Natural killer cell (primary cell): ENCODE results near the gene OARD1. TPM values are rescaled to one million over a fixed set of nuclear protein-coding genes. Genes with fewer than 3 reads are reported as not detected.
A peak's percentile ranks its signal among the peaks of the same experiment; 100 is the strongest.

Experiments used
- ATAC-seq, 3 donors: fragments of 150-1000 bp in 2 of 3; fragments of 200-7000 bp in 1 of 3; cut with Tn5 transposase; 1 replicate in 1 of 3; 2 replicates in 2 of 3; pipeline ENCODE4 v1.10.0; 2021; ENCODE audit warnings: mild to moderate bottlenecking in 2 of 3, moderate library complexity in 2 of 3
- DNase-seq, 2 donors: peaks; one replicate each; pipeline versions ENCODE4 v3.0.0 to v3.0.0-alpha.2; 2013 to 2021; ENCODE audit warnings: mixed read lengths in 1 of 2
- H3K27ac ChIP-seq: one replicate; pipeline ENCODE4 v1.5.1; 2013; ENCODE audit warnings: mild to moderate bottlenecking, low read length
- H3K27me3 ChIP-seq: one replicate; pipeline ENCODE4 v1.6.1; 2013; ENCODE audit warnings: low read length; ENCODE audit not compliant: control insufficient read depth, insufficient read depth
- H3K36me3 ChIP-seq: one replicate; pipeline ENCODE4 v1.6.1; 2013; ENCODE audit warnings: low read length; ENCODE audit not compliant: control insufficient read depth, insufficient read depth
- H3K4me1 ChIP-seq: one replicate; pipeline ENCODE4 v1.6.1; 2013; ENCODE audit warnings: low read length; ENCODE audit not compliant: control insufficient read depth, insufficient read depth
- H3K4me3 ChIP-seq: one replicate; pipeline ENCODE4 v1.5.1; 2013; ENCODE audit warnings: low read length
- H3K9me3 ChIP-seq: one replicate; pipeline ENCODE4 v1.6.1; 2013; ENCODE audit warnings: low read length; ENCODE audit not compliant: control insufficient read depth, insufficient read depth
- H3K27ac Mint-ChIP-seq, 2 donors: one replicate each; pipeline ENCODE4 v1.8.0; 2022; ENCODE audit warnings: mild to moderate bottlenecking in 2 of 2, mixed read lengths in 2 of 2, moderate library complexity in 1 of 2
- H3K27me3 Mint-ChIP-seq, 2 donors: one replicate each; pipeline ENCODE4 v1.8.0; 2022; ENCODE audit warnings: low read depth in 2 of 2, mixed read lengths in 2 of 2
- H3K36me3 Mint-ChIP-seq: one replicate; pipeline ENCODE4 v1.8.0; 2022; ENCODE audit warnings: mixed read lengths
- H3K4me1 Mint-ChIP-seq, 2 donors: one replicate each; pipeline ENCODE4 v1.8.0; 2022; ENCODE audit warnings: mixed read lengths in 2 of 2
- H3K4me3 Mint-ChIP-seq: one replicate; pipeline ENCODE4 v1.8.0; 2022; ENCODE audit warnings: mild to moderate bottlenecking, moderate library complexity, mixed read lengths
- H3K9me3 Mint-ChIP-seq, 2 donors: one replicate each; pipeline ENCODE4 v1.8.0; 2022; ENCODE audit warnings: mixed read lengths in 2 of 2
- WGBS: methylation state at CpG from one replicate; pipeline ENCODE4 v1.1.7; 2013; ENCODE audit warnings: missing lambda C conversion rate; ENCODE audit not compliant: insufficient coverage; 5-methylcytosine and 5-hydroxymethylcytosine counted together
- intact Hi-C: fragments of 100-400 bp; cut with micrococcal nuclease; formaldehyde crosslinking; loops from one replicate; pipeline ENCODE4 v1.14.2; 2022
- total RNA-seq, 4 donors: library from RNA; stranded (reverse); fragments of 120-200 nt in 1 of 4; gene quantifications; one replicate each; pipeline versions ENCODE4 v1.2.3 to v1.2.4, GENCODE V29; 2013 to 2022
- TF ChIP-seq, protein P1 (sequence below): fragments of 200-600 bp; IDR thresholded peaks from one replicate; pipeline ENCODE4 v1.8.0; 2022; ENCODE audit warnings: antibody characterized with exemption

Gene OARD1
- total RNA-seq, 3 donors from 2014 or later (not counting 1 experiment from before 2014, with no cell fraction given) = 30.8 to 36.7 (median 35.5) TPM

DNA sequence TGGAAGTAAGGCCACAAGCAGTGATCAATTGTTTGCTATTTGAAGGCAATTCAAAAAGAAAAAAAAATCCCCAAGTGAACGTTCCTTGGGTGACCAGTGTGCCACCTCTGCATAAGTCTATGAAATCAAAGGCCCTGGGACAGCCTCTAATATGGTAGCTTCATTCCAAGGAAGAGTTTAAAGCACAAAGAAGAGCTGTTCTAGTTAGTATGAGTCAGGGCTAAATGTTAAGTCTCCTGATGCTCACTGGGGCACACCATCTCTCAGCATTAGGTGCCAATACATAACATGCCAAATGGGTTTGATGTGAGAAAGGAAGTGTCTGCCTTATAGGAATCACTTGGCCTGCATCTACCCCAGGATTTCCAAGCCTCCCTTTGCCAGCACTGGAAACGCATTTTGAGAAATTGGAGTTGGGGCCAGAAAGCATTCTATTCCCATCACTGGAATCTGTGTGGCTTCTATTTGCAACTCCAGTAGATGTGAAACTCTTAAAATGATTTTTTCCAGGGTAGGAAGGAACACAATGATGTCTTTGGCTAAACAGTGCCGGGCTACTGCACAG is 46.1 kb downstream of the OARD1 start:
- TF ChIP-seq, protein P1, sequence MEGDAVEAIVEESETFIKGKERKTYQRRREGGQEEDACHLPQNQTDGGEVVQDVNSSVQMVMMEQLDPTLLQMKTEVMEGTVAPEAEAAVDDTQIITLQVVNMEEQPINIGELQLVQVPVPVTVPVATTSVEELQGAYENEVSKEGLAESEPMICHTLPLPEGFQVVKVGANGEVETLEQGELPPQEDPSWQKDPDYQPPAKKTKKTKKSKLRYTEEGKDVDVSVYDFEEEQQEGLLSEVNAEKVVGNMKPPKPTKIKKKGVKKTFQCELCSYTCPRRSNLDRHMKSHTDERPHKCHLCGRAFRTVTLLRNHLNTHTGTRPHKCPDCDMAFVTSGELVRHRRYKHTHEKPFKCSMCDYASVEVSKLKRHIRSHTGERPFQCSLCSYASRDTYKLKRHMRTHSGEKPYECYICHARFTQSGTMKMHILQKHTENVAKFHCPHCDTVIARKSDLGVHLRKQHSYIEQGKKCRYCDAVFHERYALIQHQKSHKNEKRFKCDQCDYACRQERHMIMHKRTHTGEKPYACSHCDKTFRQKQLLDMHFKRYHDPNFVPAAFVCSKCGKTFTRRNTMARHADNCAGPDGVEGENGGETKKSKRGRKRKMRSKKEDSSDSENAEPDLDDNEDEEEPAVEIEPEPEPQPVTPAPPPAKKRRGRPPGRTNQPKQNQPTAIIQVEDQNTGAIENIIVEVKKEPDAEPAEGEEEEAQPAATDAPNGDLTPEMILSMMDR = no peak
- Histone ChIP-seq H3K9me3 (no peaks in the 10 kb centered on the region), H3K27me3 (no peaks in the 10 kb centered on the region), H3K4me3 (no peak overlapping the region), H3K4me1 (peaks cover 20% of the 10 kb centered on the region), H3K36me3 (no peaks in the 10 kb centered on the region), H3K27ac (no peak overlapping the region)
- Mint-ChIP-seq H3K36me3 (no peaks in the 10 kb centered on the region), H3K27ac (no peak overlapping the region), H3K4me1 (peaks cover 24 to 28% of the 10 kb centered on the region in 2 donors), H3K4me3 (peak overlapping the region; percentile 56), H3K27me3 (no peaks in the 10 kb centered on the region), H3K9me3 (no peaks in the 10 kb centered on the region)
- 94% methylated on average over 3 of the region's 3 CpGs for WGBS
- ATAC-seq (no peak), DNase-seq (no peak)
- intact Hi-C loops = loop anchor here (5.0 kb wide), 2 partner anchors 41 to 1664 kb away; no protein-coding TSS in a partner anchor

DNA sequence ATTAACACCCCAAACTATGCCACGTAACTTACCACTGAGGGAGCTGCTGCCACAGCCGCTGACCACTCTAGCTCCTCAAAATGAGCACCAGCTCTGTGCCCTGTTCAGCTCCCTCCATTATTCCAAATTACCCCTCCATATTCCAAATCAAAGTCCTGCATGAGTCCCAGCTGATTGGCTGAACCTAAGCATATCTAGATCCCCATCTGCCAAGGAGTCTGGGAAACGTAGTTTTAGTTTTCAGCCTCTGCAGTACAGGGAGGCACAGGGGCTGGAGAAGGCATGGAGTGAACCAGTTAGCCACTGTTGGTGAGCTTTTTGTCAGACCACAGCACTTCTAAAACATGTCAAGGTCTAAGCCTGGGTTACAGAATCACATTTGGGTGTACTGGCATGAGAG is 49.0 kb downstream of the OARD1 start:
- no peak overlapping the region for H3K4me3 Mint-ChIP-seq
- no peak overlapping the region for H3K27ac Mint-ChIP-seq
- no peaks in the 10 kb centered on the region for H3K36me3 Mint-ChIP-seq
- Histone ChIP-seq H3K4me3 (no peak overlapping the region), H3K4me1 (peaks cover 9% of the 10 kb centered on the region), H3K27me3 (no peaks in the 10 kb centered on the region), H3K36me3 (no peaks in the 10 kb centered on the region), H3K27ac (no peak overlapping the region), H3K9me3 (no peaks in the 10 kb centered on the region)
- ATAC-seq (no peak), DNase-seq (no peak)
- H3K9me3 Mint-ChIP-seq = no peaks in the 10 kb centered on the region
- TF ChIP-seq, protein P1 = no peak
- intact Hi-C loops = no loop called here
- H3K27me3 Mint-ChIP-seq = no peaks in the 10 kb centered on the region
- 98% methylated on average over 3 of the region's 3 CpGs for WGBS
- peaks cover 12 to 17% of the 10 kb centered on the region in 2 donors for H3K4me1 Mint-ChIP-seq

DNA sequence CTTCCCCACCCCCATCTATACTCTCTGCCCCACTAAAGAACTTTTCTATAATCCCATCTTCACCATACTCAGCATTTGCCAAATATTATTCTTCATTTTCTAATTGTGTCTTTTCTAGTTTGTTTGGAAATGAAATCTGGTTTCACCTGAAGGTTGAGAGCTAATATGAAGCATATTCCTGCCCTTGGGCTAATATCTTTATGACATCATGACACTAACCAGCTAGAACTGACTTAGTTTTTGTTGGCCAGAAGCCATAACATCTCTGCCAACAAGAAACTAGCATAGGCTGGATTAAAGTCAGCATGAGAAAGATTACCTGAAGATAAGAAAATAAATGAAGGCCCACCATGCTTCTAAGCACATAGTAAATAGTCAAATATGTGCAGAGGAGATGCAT is 49.9 kb downstream of the OARD1 start:
- no peaks in the 10 kb centered on the region for H3K9me3 ChIP-seq
- H3K36me3 Mint-ChIP-seq = no peaks in the 10 kb centered on the region
- DNase-seq = no peak

More for the DNA sequence above, 49.9 kb downstream of the OARD1 start:
- H3K27ac ChIP-seq = no peak overlapping the region
- no peak overlapping the region for H3K4me3 Mint-ChIP-seq
- no peak overlapping the region for H3K27ac Mint-ChIP-seq
- peaks cover 4 to 9% of the 10 kb centered on the region in 2 donors for H3K4me1 Mint-ChIP-seq
- H3K9me3 Mint-ChIP-seq = no peaks in the 10 kb centered on the region
- H3K27me3 ChIP-seq = no peaks in the 10 kb centered on the region
- H3K27me3 Mint-ChIP-seq = no peaks in the 10 kb centered on the region
- TF ChIP-seq, protein P1 = no peak
- intact Hi-C loops = no loop called here
- peaks cover 1% of the 10 kb centered on the region for H3K4me1 ChIP-seq
- H3K36me3 ChIP-seq = no peaks in the 10 kb centered on the region
- no peak for ATAC-seq
- no peak overlapping the region for H3K4me3 ChIP-seq
